ENCODE results near the gene COX19. TPM values are rescaled to one million over a fixed set of nuclear protein-coding genes. Genes with fewer than 3 reads are reported as not detected.

The COX19 gene
- total and polyA plus RNA-seq, 2 of the 13 experiments (the other 11 are each of a cell fraction or from before 2014, with no cell fraction given), result 11.5 to 21.7 TPM

DNA sequence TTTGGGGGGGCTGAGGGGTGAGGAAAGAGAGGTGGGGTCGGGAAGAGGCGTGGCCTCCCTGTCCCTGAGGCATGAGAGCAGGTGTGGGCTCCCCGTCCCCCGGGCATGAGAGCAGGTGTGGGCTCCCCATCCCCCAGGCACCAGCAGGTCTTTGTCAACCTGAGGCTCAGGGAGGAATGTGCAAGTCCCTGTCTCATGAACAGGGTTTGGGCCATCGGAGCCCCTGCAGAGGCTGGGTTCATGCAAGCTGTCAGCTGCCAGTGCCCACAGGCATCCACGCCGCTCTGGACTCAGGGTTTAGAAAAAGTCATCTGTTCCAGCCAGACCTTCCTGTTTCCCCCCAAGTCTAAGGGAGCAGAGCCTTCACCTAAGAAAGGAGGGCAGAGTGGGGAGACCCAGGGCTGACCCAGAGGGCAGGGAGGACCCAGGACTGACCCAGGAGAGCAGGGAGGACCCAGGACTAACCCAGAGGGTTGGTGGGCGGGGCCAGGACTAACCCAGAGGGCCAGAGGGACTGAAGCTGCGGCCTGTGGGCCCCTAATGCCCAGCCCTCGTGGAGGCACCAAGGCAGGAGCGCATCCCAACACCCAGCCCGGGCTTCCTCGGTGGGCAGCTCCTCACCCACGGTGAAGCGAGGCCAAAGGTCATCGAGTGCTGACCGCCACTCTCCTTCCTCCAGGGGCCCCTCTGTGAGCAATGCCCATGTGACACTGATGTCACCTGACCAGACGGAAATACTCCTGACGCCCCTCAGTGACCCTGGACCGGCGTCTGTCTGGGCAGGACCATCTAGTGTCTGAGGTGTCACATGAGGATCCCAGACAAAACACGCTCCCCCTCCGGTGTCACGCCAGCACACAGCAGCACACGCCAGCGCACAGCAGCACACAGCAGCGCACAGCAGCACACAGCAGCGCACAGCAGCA lies 40.1 kb upstream of the COX19 start (continued):
- no peak for TF ChIP-seq HCFC1 (IDR thresholded peaks at IDR 0.05; ENCODE audit: low read depth, low read length)
- TF ChIP-seq, protein P1, sequence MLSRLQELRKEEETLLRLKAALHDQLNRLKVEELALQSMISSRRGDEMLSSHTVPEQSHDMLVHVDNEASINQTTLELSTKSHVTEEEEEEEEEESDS (CRISPR knock-in tag; IDR thresholded peaks at IDR 0.05; ENCODE audit: borderline replicate concordance), result no peak

DNA sequence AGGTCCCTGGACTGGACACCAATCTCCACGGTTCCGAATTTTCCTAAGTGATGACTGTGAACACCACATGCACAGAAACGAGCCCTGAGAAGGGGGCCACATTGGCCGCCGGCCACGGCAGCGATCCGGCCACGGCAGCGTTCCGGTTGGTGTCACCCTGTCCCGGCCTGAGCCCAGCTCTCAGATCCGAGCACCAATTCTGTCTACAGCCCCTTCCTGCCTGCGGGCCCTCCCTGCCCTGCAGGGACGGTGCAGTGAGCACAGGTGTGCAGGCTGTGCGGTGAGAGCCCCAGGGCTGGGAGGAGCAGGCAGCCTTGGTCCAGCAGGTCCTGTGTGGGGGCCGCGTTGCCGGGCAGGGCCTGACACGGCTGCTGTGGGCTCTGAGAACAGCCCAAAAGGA lies 39.3 kb upstream of the COX19 start:
- ChIA-PET CTCF (ENCODE audit: low intra/inter-chr PET ratio, low total read pairs) (no interaction called here), POLR2A (interaction anchor here (1.0 kb wide), 1 partner anchor 13 kb away, joined by 3 read pairs; no protein-coding TSS in a partner anchor)
- H3K9ac ChIP-seq (ENCODE audit: insufficient read depth, low read depth, low read length), result no peak overlapping the region
- intact Hi-C loops (cut with micrococcal nuclease; ENCODE audit: unreplicated experiment), result no loop called here
- FAIRE-seq, result no peak
- no peaks in the 10 kb centered on the region for H3K9me3 ChIP-seq (ENCODE audit: low read length)
- WGBS (ENCODE audit: low lambda C conversion rate), result 99% methylated on average over 15 of the region's 20 CpGs
- H3K27ac ChIP-seq (ENCODE audit: extremely low read length, insufficient read depth, low read length), result no peak overlapping the region
- peaks cover 0 to 5% of the 10 kb centered on the region in 2 experiments; a peak in 1 of 5 replicates for H3K36me3 ChIP-seq (replicated peaks in 1 of 2; ENCODE audit: control insufficient read depth in 1 of 2, insufficient read depth in 2 of 2, low read length in 2 of 2)
- H3K79me2 ChIP-seq (ENCODE audit: insufficient read depth, low read length), result peaks cover 6% of the 10 kb centered on the region
- no TSS peak for BruUV-seq (replicated peaks)
- H3K27me3 ChIP-seq (ENCODE audit: control insufficient read depth in 1 of 2, insufficient read depth in 2 of 2, low read length in 2 of 2), result no peaks in the 10 kb centered on the region
- peak; percentile 59 for TF ChIP-seq AGO2 (optimal IDR thresholded peaks at IDR 0.05; ENCODE audit: low read depth, low read length)
- TF ChIP-seq, protein P2, sequence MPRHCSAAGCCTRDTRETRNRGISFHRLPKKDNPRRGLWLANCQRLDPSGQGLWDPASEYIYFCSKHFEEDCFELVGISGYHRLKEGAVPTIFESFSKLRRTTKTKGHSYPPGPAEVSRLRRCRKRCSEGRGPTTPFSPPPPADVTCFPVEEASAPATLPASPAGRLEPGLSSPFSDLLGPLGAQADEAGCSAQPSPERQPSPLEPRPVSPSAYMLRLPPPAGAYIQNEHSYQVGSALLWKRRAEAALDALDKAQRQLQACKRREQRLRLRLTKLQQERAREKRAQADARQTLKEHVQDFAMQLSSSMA (CRISPR knock-in tag; IDR thresholded peaks at IDR 0.05), result no peak
- in situ Hi-C loops (cut with HindIII; ENCODE audit: extremely low pct_ligation_motif_present, low pct_unique_long_range_greater_than_20kb), result no loop called here
- no peak for DNase-seq (ENCODE audit: low spot score)
- H3K4me3 ChIP-seq (replicated peaks in 1 of 3; ENCODE audit: insufficient read depth in 1 of 3, low read depth in 2 of 3, low read length in 3 of 3), result no peak overlapping the region
- H3K4me1 ChIP-seq (ENCODE audit: insufficient read depth, low read length), result peaks cover 35% of the 10 kb centered on the region
- no peak overlapping the region for H3K4me2 ChIP-seq (ENCODE audit: low read depth, low read length)
- ATAC-seq, result no peak
- H2AFZ ChIP-seq (ENCODE audit: low read length), result no peak overlapping the region
- no peaks in the 10 kb centered on the region for H4K20me1 ChIP-seq (ENCODE audit: insufficient read depth, low read length)
